ENCODE data around the gene CFTR.

The CFTR gene

DNA sequence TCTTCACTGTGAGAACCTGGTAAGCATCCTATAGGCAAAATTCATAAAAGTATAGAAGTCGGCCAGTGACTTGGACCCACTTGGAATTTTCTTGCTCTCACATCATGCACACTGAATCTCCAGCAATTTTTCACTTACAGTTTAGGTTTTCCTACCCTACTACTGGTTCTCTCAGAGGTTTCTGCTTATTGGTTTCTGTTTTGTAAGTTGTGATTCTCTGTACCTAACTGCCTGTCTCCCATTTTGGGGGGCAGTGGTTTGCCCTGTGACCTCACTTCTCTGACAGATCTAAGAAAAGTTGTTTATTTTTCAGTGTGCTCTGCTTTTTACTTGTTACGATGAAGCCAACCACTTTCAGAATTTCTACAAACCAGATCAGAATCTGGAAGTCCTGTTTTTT lies 158.1 kb downstream of the CFTR start:
- no peaks in the 10 kb centered on the region for H3K4me1 ChIP-seq (ENCODE audit: insufficient read depth, poor library complexity, severe bottlenecking)
- no peaks in the 10 kb centered on the region for H3K9me3 ChIP-seq (ENCODE audit: severe bottlenecking)
- no peak for DNase-seq (ENCODE audit: low spot score)
- no peak overlapping the region for H3K27ac ChIP-seq (ENCODE audit: poor library complexity, severe bottlenecking)
- no peak overlapping the region for H3K4me3 ChIP-seq (ENCODE audit: severe bottlenecking)
- TF ChIP-seq, protein P1, sequence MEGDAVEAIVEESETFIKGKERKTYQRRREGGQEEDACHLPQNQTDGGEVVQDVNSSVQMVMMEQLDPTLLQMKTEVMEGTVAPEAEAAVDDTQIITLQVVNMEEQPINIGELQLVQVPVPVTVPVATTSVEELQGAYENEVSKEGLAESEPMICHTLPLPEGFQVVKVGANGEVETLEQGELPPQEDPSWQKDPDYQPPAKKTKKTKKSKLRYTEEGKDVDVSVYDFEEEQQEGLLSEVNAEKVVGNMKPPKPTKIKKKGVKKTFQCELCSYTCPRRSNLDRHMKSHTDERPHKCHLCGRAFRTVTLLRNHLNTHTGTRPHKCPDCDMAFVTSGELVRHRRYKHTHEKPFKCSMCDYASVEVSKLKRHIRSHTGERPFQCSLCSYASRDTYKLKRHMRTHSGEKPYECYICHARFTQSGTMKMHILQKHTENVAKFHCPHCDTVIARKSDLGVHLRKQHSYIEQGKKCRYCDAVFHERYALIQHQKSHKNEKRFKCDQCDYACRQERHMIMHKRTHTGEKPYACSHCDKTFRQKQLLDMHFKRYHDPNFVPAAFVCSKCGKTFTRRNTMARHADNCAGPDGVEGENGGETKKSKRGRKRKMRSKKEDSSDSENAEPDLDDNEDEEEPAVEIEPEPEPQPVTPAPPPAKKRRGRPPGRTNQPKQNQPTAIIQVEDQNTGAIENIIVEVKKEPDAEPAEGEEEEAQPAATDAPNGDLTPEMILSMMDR (IDR thresholded peaks at IDR 0.05; ENCODE audit: poor library complexity, severe bottlenecking): no peak
- no peak for ATAC-seq (ENCODE audit: low read depth)
- H3K36me3 ChIP-seq (ENCODE audit: low read depth): no peaks in the 10 kb centered on the region
- H3K27me3 ChIP-seq (ENCODE audit: insufficient read depth, poor library complexity, severe bottlenecking): no peaks in the 10 kb centered on the region

DNA sequence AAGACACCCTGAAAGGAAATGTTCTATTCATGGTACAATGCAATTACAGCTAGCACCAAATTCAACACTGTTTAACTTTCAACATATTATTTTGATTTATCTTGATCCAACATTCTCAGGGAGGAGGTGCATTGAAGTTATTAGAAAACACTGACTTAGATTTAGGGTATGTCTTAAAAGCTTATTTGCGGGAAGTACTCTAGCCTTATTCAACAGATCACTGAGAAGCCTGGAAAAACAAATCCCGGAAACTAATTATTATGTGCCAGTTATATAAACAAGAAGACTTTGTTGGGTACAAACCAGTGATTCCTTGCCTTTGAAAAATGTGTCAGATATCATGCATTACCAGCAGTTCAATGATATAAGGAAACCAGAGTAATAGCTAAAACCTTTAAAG lies 160.1 kb downstream of the CFTR start:
- no peak for ATAC-seq (ENCODE audit: low read depth)
- no peaks in the 10 kb centered on the region for H3K36me3 ChIP-seq (ENCODE audit: low read depth)
- H3K4me3 ChIP-seq (ENCODE audit: severe bottlenecking): no peak overlapping the region
- TF ChIP-seq, protein P1 (IDR thresholded peaks at IDR 0.05; ENCODE audit: poor library complexity, severe bottlenecking): no peak
- H3K27ac ChIP-seq (ENCODE audit: poor library complexity, severe bottlenecking): no peak overlapping the region
- DNase-seq (ENCODE audit: low spot score): no peak
- H3K9me3 ChIP-seq (ENCODE audit: severe bottlenecking): no peaks in the 10 kb centered on the region
- no peaks in the 10 kb centered on the region for H3K4me1 ChIP-seq (ENCODE audit: insufficient read depth, poor library complexity, severe bottlenecking)
- H3K27me3 ChIP-seq (ENCODE audit: insufficient read depth, poor library complexity, severe bottlenecking): no peaks in the 10 kb centered on the region

DNA sequence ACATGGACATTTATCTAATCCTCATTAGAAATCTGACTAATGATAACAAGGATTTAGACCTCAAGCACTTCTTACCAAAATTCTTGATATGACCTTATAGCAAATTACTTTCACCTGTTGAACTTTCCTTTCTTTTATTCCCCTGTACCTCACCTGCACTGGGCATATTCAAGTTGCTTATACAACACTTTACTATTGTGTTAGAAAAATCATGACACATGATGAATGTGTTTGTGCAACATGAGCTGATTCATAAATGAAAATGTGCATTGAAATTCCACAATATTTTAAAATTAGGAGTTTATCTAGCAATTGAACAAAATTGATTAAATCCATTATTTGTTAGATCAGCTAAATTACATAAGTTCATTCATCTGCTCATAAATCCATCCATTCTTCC lies 160.6 kb downstream of the CFTR start:
- DNase-seq (ENCODE audit: low spot score) (no peak), ATAC-seq (ENCODE audit: low read depth) (no peak)
- Histone ChIP-seq H3K9me3 (ENCODE audit: severe bottlenecking) (no peaks in the 10 kb centered on the region), H3K27ac (ENCODE audit: poor library complexity, severe bottlenecking) (no peak overlapping the region), H3K36me3 (ENCODE audit: low read depth) (no peaks in the 10 kb centered on the region), H3K4me3 (ENCODE audit: severe bottlenecking) (no peak overlapping the region), H3K27me3 (ENCODE audit: insufficient read depth, poor library complexity, severe bottlenecking) (no peaks in the 10 kb centered on the region), H3K4me1 (ENCODE audit: insufficient read depth, poor library complexity, severe bottlenecking) (no peaks in the 10 kb centered on the region)
- TF ChIP-seq, protein P1 (IDR thresholded peaks at IDR 0.05; ENCODE audit: poor library complexity, severe bottlenecking): no peak

DNA sequence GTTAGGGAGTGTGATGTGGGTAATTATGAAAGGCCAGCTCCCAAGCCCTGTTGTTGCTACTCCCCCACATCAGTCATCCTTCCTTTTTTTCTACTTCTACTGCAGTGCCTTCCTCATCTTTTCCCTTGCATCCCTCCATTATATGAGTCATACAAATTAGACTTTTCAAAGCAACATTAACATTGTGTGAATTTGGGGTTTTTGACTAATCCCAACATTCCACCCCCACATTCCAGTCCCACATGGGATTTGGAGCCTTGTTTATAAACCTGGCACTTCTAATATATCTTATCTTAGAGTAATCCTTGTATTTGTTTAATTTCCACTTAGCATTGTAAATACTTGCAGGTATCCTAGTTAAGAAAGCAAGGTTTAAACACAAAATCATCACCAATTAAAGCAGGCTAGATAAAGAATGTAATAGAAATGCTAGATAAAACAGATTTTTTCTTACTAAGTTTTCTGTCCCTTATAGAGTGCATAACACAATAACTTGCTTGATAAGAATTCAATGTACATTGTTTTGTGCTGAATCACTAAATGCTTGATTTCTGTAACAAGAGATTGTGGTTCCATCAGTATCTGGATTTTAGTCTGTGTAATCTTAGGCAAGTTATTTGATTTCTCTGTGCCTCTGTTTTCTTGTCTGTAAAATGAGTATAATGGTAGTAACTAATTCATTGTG lies 165.8 kb downstream of the CFTR start:
- Histone ChIP-seq H3K36me3 (ENCODE audit: low read depth) (no peaks in the 10 kb centered on the region), H3K27ac (ENCODE audit: poor library complexity, severe bottlenecking) (no peak overlapping the region), H3K4me1 (ENCODE audit: insufficient read depth, poor library complexity, severe bottlenecking) (no peaks in the 10 kb centered on the region), H3K4me3 (ENCODE audit: severe bottlenecking) (no peak overlapping the region), H3K27me3 (ENCODE audit: insufficient read depth, poor library complexity, severe bottlenecking) (no peaks in the 10 kb centered on the region), H3K9me3 (ENCODE audit: severe bottlenecking) (no peaks in the 10 kb centered on the region)
- DNase-seq (ENCODE audit: low spot score) (no peak), ATAC-seq (ENCODE audit: low read depth) (peak; percentile 61; the same call in 2 of the 3 replicates)
- TF ChIP-seq, protein P1 (IDR thresholded peaks at IDR 0.05; ENCODE audit: poor library complexity, severe bottlenecking): no peak

DNA sequence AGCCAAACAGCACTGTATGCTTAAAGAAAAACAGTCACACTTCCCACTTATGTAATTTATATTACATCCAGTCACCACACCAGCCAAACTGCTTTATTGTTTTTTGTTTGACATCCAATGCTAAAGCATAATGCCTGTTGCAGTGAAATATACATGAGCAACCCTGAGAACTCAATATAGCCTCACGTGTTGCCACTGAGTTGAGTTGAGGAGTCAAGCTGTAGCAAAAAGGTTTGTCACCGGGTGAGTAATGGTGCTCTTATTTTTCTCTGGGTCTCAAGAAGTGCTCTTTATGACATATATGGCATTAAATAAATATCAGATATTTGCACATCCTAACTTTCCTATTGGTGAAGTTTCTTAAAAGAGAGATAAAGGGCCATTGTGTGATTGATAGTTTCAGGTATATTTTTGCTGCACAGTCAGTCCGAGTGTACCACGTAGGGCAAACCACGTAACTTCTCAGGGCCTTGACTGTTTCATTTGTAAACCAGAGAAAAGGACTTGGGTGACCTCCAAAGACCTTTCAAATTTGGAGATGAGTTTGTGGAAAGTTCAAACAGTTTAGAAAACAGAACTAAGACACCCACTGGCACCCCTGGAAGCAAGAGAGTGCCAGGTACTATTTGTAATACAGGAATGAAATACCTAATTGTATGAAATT lies 168.5 kb downstream of the CFTR start:
- TF ChIP-seq, protein P1 (IDR thresholded peaks at IDR 0.05; ENCODE audit: poor library complexity, severe bottlenecking): no peak
- Histone ChIP-seq H3K27ac (ENCODE audit: poor library complexity, severe bottlenecking) (no peak overlapping the region), H3K27me3 (ENCODE audit: insufficient read depth, poor library complexity, severe bottlenecking) (no peaks in the 10 kb centered on the region), H3K4me1 (ENCODE audit: insufficient read depth, poor library complexity, severe bottlenecking) (no peaks in the 10 kb centered on the region), H3K9me3 (ENCODE audit: severe bottlenecking) (no peaks in the 10 kb centered on the region), H3K4me3 (ENCODE audit: severe bottlenecking) (no peak overlapping the region), H3K36me3 (ENCODE audit: low read depth) (no peaks in the 10 kb centered on the region)
- no peak for ATAC-seq (ENCODE audit: low read depth)
- DNase-seq (ENCODE audit: low spot score): no peak

Data from RWPE2 (cell line).